Measurements from ENCODE around the gene PPP6R3.
"Not testable (repeated sequence)": the region's sequence is repeated elsewhere in the genome, so short reads cannot be mapped to it uniquely, and the experiment has no call there.

- TF ChIP-seq CTCF, POLR2A (IDR thresholded peaks at IDR 0.05): not testable (repeated sequence)
Observed at GRCh38 chr11:68475626-68476025, 15.1 kb downstream of the PPP6R3 start.

All from uterus (tissue), 2 donors.